Activated CD8-positive, alpha-beta memory T cell treated with anti-CD3 and anti-CD28 coated beads, Interleukin-2, amount 10 ng/mL, durations not matched to agents 7 days and 5 days (primary cell): ENCODE results near the gene IFT80. TPM values are rescaled to one million over a fixed set of nuclear protein-coding genes. Genes with fewer than 3 reads are reported as not detected.
"Not testable (repeated sequence)": the region's sequence is repeated elsewhere in the genome, so short reads cannot be mapped to it uniquely, and the experiment has no call there.

Source experiments
- ATAC-seq: fragments of 150-1000 bp; cut with Tn5 transposase; one replicate; pipeline ENCODE4 v1.10.0; 2021; ENCODE audit warnings: moderate library complexity
- CTCF ChIA-PET: fragments of 350-600 bp; sonication (Branson Sonifier 250); formaldehyde crosslinking; loops from one replicate; lab custom pipeline; 2021; ENCODE audit warnings: antibody characterized with exemption; lab: Charles Lee
- DNase-seq: peaks from one replicate; pipeline ENCODE4 v3.0.0-alpha.2; 2020
- H3K27ac Mint-ChIP-seq: one replicate; pipeline ENCODE4 v1.8.0; 2021; ENCODE audit warnings: mild to moderate bottlenecking, mixed read lengths
- H3K27me3 Mint-ChIP-seq: one replicate; pipeline ENCODE4 v1.8.0; 2021; ENCODE audit warnings: mixed read lengths
- H3K36me3 Mint-ChIP-seq: one replicate; pipeline ENCODE4 v1.8.0; 2021; ENCODE audit warnings: mild to moderate bottlenecking, mixed read lengths
- H3K4me1 Mint-ChIP-seq: one replicate; pipeline ENCODE4 v1.8.0; 2021; ENCODE audit warnings: mixed read lengths
- H3K4me3 Mint-ChIP-seq: one replicate; pipeline ENCODE4 v1.8.0; 2021; ENCODE audit warnings: mild to moderate bottlenecking, moderate library complexity, mixed read lengths
- H3K9me3 Mint-ChIP-seq: one replicate; pipeline ENCODE4 v1.8.0; 2022; ENCODE audit warnings: low read depth, mixed read lengths
- total RNA-seq, 2 experiments: library from RNA; stranded (reverse); gene quantifications; one replicate each; pipeline ENCODE4 v1.2.3, GENCODE V29; 2021

Gene IFT80
- total RNA-seq, 2 experiments from 2014 or later: 25.4 to 26.3 TPM

DNA sequence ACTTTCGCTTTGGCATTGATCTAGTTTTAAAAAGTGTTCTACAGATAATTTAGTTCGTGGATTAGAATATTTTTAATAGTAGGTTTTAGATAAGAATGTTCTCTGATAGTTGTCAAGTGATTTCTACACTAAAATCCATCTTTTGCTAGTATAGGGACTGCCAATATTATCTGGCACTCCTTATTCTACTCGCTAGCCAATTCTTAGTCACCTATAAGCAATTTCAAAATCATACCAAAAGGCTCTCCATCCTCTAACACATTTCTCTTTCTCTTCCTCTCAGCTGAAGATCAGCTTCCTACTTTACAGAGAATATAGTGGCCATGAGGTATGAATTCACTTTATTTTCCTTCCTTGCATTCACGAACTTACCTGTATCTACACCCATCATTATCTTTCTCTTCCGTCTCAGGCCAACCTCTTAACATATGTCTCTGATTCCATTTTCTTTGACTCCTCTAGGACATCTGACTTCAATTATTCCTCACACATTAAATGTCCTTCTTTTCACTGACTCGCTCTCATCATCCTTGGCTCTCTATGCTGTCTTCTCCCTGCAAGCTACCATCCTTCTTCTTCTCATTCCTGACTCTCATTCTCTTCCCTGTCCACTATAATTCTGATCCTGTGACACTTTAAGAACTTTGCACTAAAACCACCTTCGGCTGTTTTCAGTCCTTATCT lies 138.3 kb downstream of the IFT80 start:
- H3K9me3 Mint-ChIP-seq: no peaks in the 10 kb centered on the region
- ATAC-seq (no peak), DNase-seq (no peak)
- no peak overlapping the region for H3K27ac Mint-ChIP-seq
- CTCF ChIA-PET: no interaction called here
- H3K36me3 Mint-ChIP-seq: peaks cover 3% of the 10 kb centered on the region
- no peak overlapping the region for H3K4me3 Mint-ChIP-seq
- H3K4me1 Mint-ChIP-seq: no peaks in the 10 kb centered on the region
- no peaks in the 10 kb centered on the region for H3K27me3 Mint-ChIP-seq

DNA sequence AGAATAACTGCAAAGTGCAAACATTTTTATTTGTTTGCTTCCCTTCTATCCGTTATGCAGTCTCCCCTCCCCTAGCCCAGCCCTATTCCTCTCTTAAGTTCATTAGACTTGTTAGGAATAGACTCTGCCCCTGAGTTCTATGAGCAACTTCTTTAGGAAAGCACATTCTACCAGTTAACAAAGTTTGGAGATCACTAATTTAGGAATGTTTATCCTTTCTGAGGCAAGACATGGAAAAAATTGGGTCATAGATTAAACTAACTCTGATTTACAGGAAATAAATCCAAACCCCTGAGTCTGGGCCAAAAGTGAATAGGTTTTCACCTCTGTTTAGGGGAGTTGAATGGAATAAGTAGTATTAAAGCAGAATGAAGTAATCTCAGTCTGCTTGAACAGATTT lies 139.4 kb downstream of the IFT80 start:
- no peak overlapping the region for H3K4me3 Mint-ChIP-seq
- peaks cover 3% of the 10 kb centered on the region for H3K36me3 Mint-ChIP-seq
- no peaks in the 10 kb centered on the region for H3K27me3 Mint-ChIP-seq
- no peak overlapping the region for H3K27ac Mint-ChIP-seq
- no peak for ATAC-seq
- DNase-seq: no peak
- no peaks in the 10 kb centered on the region for H3K4me1 Mint-ChIP-seq
- no peaks in the 10 kb centered on the region for H3K9me3 Mint-ChIP-seq
- CTCF ChIA-PET: no interaction called here

DNA sequence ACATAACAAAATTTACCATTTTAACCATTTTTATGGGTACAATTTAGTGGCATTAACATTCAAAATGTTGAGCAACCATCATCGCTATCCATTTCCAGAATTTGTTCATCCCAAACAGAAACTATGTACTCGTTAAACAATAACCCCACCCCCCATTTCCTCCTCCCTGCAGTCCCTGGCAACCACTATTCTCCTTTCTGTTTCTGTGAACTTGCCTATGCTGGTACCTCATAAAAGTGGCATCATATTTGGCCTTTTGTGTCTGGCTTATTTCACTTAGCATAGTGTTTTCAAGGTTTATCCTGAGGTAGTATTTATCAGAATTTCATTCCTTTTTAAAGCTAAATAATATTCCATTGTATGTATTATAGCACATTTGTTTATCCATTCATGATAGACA lies 141.4 kb downstream of the IFT80 start:
- H3K27me3 Mint-ChIP-seq: no peaks in the 10 kb centered on the region
- H3K27ac Mint-ChIP-seq: no peak overlapping the region
- H3K9me3 Mint-ChIP-seq: no peaks in the 10 kb centered on the region
- DNase-seq (no peak), ATAC-seq (no peak)
- no peaks in the 10 kb centered on the region for H3K4me1 Mint-ChIP-seq
- H3K4me3 Mint-ChIP-seq: no peak overlapping the region
- CTCF ChIA-PET: no interaction called here
- H3K36me3 Mint-ChIP-seq: peaks cover 3% of the 10 kb centered on the region

DNA sequence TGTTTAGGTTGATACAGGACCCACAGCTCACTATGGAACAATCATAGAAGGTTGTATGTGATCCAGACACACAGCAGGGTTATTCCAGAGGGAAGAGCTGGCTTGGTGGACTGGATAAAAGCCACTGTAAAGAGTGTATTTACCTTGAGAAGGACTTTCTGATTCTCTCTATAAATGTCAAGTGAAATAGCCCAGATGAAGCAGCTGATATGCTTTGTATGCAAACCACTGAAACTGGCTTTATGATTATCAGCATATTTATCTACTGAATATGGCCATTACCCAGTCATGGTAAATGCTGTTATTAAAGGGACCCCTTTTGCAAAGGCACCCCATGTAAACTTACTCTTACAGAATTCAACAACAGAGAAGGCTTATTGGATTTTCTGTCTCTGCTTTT lies 145.7 kb downstream of the IFT80 start:
- CTCF ChIA-PET: no interaction called here
- H3K27me3 Mint-ChIP-seq: peaks cover 7% of the 10 kb centered on the region
- DNase-seq: no peak
- no peak for ATAC-seq
- no peak overlapping the region for H3K4me3 Mint-ChIP-seq
- no peaks in the 10 kb centered on the region for H3K9me3 Mint-ChIP-seq
- H3K36me3 Mint-ChIP-seq: no peaks in the 10 kb centered on the region
- H3K27ac Mint-ChIP-seq: no peak overlapping the region
- no peaks in the 10 kb centered on the region for H3K4me1 Mint-ChIP-seq

DNA sequence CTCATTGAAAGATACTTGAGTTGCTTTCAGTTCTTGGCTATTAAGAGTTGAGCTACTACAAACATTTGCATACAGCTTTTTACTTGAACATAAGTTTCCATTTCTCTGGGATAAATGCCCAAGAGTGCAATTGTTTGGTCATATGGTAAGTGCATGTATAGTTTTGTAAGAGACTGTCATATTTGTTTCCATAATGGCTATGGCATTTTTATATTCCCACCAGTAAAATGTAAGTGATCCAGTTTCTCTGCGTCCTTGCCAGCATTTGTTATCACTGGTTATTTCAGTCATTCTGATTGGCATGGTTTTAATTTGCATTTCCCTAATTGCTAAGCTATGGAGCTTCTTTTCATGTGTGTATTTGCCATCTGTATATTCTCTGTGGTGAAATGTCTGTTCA lies 151.3 kb downstream of the IFT80 start:
- H3K27ac Mint-ChIP-seq: no peak overlapping the region
- no peak overlapping the region for H3K4me3 Mint-ChIP-seq
- peaks cover 41% of the 10 kb centered on the region for H3K27me3 Mint-ChIP-seq
- H3K36me3 Mint-ChIP-seq: no peaks in the 10 kb centered on the region
- no peaks in the 10 kb centered on the region for H3K4me1 Mint-ChIP-seq
- CTCF ChIA-PET: no interaction called here
- DNase-seq (no peak), ATAC-seq (no peak)
- H3K9me3 Mint-ChIP-seq: no peaks in the 10 kb centered on the region

DNA sequence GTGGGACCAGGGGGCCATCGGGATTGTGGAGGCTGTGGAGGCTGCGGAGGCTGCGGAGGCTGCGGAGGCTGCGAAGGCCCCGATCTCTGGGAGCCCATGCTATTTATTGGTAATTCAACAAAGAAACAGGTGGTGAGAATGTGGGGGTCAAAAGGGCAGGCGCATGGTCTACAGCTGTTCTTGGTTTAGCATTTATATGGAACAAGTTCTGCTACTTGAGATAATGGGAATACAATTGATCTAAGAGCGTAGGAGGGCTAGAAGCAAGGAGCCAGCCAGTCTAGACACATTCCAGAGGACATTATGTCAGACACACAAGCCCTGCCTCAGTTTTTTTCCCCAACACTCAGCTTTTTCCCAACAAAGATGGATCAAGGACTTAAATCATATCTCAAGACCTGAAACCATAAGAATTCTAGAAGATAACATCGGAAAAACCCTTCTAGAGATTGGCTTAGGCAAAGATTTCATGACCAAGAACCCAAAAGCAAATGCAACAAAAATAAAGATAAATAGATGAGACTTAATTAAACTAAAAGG lies 153.7 kb downstream of the IFT80 start:
- Mint-ChIP-seq H3K9me3 (peaks cover 2% of the 10 kb centered on the region), H3K27ac (no peak overlapping the region), H3K27me3 (peaks cover 59% of the 10 kb centered on the region), H3K4me1 (no peaks in the 10 kb centered on the region), H3K4me3 (no peak overlapping the region), H3K36me3 (no peaks in the 10 kb centered on the region)
- DNase-seq (no peak), ATAC-seq (no peak)
- CTCF ChIA-PET: no interaction called here

DNA sequence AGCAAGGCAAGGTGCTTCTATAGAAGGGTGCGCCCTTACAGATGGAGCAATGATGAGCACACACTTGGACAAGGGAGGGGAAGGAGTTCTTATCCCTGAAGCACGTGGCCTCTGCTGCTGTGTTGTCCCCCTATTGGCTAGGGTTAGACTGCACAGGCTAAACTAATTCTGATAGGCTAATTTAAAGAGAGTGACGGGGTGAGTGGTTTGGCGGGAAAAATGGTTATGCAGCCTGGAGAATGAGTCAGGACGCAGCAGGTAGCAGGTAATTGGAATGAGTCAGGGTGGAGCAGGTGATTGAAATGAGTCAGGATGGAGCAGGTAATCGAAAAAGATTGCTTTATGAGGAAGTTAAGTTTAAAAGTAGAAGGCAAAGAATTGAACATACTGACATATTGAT lies 158.3 kb downstream of the IFT80 start:
- ATAC-seq, H3K4me1 Mint-ChIP-seq, H3K9me3 Mint-ChIP-seq, H3K36me3 Mint-ChIP-seq, H3K27ac Mint-ChIP-seq, CTCF ChIA-PET, DNase-seq, H3K4me3 Mint-ChIP-seq: not testable (repeated sequence)
- peaks cover 56% of the 10 kb centered on the region for H3K27me3 Mint-ChIP-seq

DNA sequence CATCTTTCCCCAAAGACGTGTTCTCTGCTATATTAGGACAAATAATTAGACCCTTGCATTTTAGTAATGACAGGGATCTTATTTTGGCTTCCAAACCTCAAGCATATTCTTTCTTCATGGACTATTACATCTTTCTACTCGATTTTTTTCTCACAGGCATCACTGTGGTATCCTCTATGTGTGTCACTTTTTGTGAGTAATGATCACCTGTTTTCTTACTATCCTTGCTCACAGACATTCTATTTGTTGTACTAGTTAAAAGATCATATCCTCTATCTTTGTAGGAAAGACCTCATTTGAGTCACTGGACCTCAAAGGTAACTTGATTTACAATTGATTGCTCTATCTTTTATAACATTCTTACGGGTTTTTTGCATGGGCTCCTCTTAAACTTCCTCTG lies 167.0 kb downstream of the IFT80 start:
- no peak overlapping the region for H3K4me3 Mint-ChIP-seq
- ATAC-seq (no peak), DNase-seq (no peak)
- H3K36me3 Mint-ChIP-seq: no peaks in the 10 kb centered on the region
- no peak overlapping the region for H3K27ac Mint-ChIP-seq
- H3K4me1 Mint-ChIP-seq: peaks cover 2% of the 10 kb centered on the region
- CTCF ChIA-PET: no interaction called here
- H3K9me3 Mint-ChIP-seq: no peaks in the 10 kb centered on the region
- peaks cover 53% of the 10 kb centered on the region for H3K27me3 Mint-ChIP-seq

DNA sequence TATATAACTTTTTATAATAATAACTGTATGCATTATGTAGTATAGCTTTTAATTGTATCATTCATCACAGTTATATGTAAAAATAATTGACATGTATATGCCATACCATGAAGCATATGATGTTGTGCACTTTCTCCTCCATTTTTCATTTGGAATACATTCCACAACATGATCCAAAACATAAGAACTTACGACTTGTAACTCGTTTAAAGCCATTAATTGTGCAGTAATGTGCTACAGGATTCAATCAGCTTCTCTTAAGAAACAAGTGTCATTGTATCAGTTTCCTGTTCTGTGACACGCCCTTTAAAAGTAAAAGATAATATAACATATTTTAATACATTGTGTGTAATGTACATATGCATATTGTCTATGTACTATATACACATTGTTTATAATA lies 171.6 kb downstream of the IFT80 start:
- DNase-seq (no peak), ATAC-seq (no peak)
- no peak overlapping the region for H3K4me3 Mint-ChIP-seq
- H3K9me3 Mint-ChIP-seq: no peaks in the 10 kb centered on the region
- peaks cover 12% of the 10 kb centered on the region for H3K4me1 Mint-ChIP-seq
- peaks cover 63% of the 10 kb centered on the region for H3K27me3 Mint-ChIP-seq
- CTCF ChIA-PET: no interaction called here
- no peaks in the 10 kb centered on the region for H3K36me3 Mint-ChIP-seq
- H3K27ac Mint-ChIP-seq: no peak overlapping the region

DNA sequence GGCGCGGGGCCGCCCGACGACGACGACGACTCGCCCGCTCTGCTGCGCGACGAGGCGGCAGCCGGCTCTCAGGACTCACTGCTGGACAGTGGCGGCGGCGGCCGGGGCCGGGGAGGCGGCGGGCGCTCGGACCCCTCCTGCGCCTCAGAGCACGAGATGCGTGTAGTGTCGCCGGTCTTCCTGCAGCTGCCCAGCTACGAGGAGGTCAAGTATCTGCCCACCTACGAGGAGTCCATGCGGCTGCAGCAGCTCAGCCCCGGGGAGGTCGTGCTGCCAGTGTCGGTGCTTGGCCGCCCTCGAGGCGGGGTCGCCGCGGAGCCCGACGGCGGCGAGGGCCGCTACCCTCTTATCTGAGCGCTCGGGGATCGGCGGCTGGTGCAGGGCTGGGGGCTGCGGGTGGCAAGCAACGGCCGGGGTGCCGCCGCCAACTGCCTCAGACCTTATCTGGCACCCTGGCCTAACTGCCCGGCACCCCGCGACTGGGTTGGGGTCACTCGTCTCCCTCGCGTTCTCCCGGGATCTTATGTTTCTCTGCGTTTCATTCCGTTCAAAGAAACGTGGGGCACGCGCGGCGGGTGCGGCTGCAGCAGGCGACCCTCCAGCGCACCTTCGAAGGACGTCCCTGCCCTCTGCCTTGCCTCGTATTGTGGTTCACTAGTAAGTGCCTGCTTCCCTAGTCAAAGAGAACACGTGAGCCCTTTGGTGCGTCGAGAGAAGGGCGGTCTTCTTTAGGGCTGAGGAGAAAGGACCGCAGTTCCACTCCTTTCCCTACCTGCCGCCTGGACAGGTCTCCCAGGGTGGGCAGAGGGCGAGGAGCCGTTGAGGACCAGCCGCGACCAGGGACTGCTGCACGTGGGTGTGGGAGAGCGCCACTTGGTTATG lies 172.8 kb downstream of the IFT80 start:
- no peak for DNase-seq
- CTCF ChIA-PET: interaction anchor here (1.4 to 1.5 kb wide), 4 partner anchors 13 to 187 kb away, joined by 3 to 5 read pairs (median 4); no protein-coding TSS in a partner anchor
- ATAC-seq: no peak
- H3K9me3 Mint-ChIP-seq: no peaks in the 10 kb centered on the region
- peak overlapping the region; percentile 36 for H3K27ac Mint-ChIP-seq
- H3K4me1 Mint-ChIP-seq: peaks cover 10% of the 10 kb centered on the region
- no peaks in the 10 kb centered on the region for H3K36me3 Mint-ChIP-seq
- peaks cover 63% of the 10 kb centered on the region for H3K27me3 Mint-ChIP-seq
- H3K4me3 Mint-ChIP-seq: peak overlapping the region; percentile 59

DNA sequence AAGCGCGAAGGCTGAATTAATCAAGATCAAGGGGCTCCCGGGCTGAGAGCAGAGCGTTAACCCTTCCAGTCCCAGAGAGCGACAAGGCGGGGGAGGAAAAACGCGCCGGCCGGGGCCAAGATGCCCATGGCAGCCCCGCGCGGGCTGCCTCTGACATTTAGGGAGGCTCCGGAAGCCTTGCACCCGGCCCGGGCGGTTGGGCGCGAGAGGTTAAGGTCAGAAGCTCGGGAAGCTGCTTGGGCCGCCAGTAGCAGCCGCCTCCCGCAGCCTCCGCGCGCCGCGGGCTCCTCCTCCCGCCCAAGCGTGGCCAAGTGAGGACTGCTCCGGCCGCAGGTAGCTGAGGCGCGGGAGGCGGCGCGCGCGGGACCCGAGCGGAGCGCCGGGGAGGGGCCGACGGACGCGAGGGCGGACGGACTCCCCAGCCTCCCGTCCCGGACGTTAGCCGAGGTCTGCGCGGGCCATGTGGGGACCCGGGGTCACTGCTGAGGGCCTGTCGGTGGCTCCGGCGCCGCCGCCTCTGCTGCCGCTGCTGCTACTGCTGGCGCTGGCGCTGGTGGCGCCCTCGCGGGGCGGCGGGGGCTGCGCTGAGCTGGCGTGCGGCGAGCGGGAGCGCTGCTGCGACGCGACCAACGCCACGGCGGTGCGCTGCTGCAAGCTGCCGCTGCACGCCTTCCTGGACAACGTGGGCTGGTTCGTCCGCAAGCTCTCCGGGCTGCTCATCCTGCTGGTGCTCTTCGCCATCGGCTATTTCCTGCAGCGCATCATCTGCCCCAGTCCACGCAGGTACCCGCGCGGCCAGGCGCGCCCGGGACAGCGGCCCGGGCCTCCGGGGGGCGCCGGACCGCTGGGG lies 173.6 kb downstream of the IFT80 start, which contains the start of gene C3orf80:
Gene C3orf80, plus strand, starts transcription at position 247 of the 850 bp plus-strand sequence. Its CDS starts 214 bp downstream, at position 461.
- H3K27ac Mint-ChIP-seq: no peak within 1 kb of the TSS
- H3K4me3 Mint-ChIP-seq: peak within 1 kb of the TSS; percentile 60
- no peaks in the 10 kb centered on the region for H3K36me3 Mint-ChIP-seq
- peaks cover 10% of the 10 kb centered on the region for H3K4me1 Mint-ChIP-seq
- CTCF ChIA-PET: interaction anchor here (1.3 to 1.5 kb wide), 5 partner anchors 14 to 188 kb away, joined by 3 to 5 read pairs (median 4); no protein-coding TSS in a partner anchor
- ATAC-seq: peak; percentile 89
- DNase-seq: peak; percentile 61
- no peaks in the 10 kb centered on the region for H3K9me3 Mint-ChIP-seq
- peaks cover 66% of the 10 kb centered on the region for H3K27me3 Mint-ChIP-seq

DNA sequence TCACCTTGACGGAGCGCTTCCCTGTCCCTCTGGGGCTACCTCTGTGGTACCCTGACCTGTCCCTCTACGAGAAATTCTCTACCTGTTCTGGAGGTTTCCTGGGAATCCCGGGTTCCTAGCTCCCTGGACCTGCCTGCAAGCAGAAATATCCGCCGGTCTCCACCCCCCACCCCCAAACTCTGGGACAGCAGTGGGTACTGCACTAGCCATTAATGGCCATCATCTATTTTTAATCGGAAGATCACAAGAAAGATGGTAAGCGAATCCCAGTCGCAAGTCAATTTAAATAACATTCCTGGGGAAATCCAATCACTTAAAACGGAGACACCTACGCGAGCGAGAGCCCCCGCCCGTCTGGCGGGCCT lies 174.2 kb downstream of the IFT80 start:
- Mint-ChIP-seq H3K36me3 (no peaks in the 10 kb centered on the region), H3K4me1 (peaks cover 10% of the 10 kb centered on the region), H3K9me3 (no peaks in the 10 kb centered on the region), H3K27me3 (peaks cover 64% of the 10 kb centered on the region), H3K4me3 (peak overlapping the region; percentile 60), H3K27ac (no peak overlapping the region)
- CTCF ChIA-PET: interaction anchor here (1.3 to 1.4 kb wide), 4 partner anchors 16 to 188 kb away, joined by 3 to 5 read pairs (median 4); no protein-coding TSS in a partner anchor
- ATAC-seq (no peak), DNase-seq (no peak)

DNA sequence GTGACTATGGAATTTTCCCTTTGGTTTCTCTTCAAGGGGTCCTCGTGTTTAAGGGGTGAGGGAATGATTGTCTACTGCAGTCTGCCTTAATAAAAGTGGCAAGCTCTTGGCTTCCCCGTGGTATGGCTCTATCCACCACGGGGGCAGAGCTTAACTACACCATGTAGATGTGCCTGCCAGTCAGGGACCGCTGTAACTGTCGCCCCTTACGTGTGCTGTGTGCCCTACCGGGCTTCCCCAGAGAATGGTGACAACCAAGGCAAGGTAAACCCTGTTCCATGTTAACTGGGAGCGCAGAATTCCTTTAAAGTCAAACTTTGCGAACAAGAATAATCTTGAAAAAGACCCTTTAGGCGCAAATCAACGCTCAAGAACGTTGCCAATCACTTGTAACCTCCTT lies 174.8 kb downstream of the IFT80 start:
- peaks cover 64% of the 10 kb centered on the region for H3K27me3 Mint-ChIP-seq
- no peaks in the 10 kb centered on the region for H3K9me3 Mint-ChIP-seq
- H3K4me3 Mint-ChIP-seq: no peak overlapping the region
- CTCF ChIA-PET: interaction anchor here (1.3 kb wide), 1 partner anchor 17 kb away, joined by 5 read pairs; no protein-coding TSS in a partner anchor
- ATAC-seq (no peak), DNase-seq (no peak)
- H3K4me1 Mint-ChIP-seq: peaks cover 10% of the 10 kb centered on the region
- H3K27ac Mint-ChIP-seq: no peak overlapping the region
- no peaks in the 10 kb centered on the region for H3K36me3 Mint-ChIP-seq
